HuH-7.5 (cell line): ENCODE measurements around the gene TMEM119.

Source experiments
- DNase-seq: peaks from one replicate; pipeline ENCODE4 v3.0.0; 2011; ENCODE audit warnings: low spot score

Gene TMEM119

DNA sequence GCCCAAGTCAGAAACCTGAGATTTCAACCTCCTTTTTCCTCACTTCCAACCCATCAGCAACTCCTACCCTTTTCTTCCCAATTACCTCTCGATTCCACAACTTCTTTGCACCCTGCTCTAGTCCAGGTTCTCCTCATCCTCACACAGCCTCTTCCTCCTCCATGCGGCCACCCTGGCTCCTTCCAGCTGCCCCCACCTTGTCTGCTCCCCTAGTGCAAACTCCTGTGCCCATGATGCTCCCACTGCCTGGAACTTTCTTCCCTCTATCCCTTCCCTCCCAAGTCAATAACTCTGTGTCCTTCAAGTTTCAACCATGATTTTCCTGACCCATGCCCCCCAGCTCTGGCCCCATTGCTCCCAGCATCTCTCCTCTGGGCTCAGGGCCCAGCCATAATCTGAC lies 18.5 kb upstream of the TMEM119 start:
- DNase-seq = no peak

DNA sequence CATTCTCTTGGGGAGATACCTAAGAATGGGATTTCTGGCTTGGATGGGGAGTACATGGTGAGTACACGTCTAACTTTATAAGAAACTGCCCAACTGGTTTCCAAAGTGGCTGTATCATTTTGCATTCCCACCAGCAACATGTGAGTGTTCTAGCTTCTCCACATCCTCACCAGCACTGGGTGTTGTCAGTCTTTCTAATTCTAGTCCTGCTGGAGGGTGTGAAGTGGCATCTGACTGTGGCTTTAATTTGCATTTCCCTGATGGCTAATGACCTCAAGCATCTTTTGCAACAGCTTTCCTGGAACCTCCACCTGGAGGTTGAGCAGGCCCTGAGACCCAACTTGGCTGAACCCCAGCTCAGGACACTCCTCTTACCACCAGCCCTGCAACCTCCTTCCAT lies 18.0 kb upstream of the TMEM119 start:
- no peak for DNase-seq

GRCh38 chr12:108614639-108615038 lies 16.8 kb upstream of the TMEM119 start:
- DNase-seq = no peak

DNA sequence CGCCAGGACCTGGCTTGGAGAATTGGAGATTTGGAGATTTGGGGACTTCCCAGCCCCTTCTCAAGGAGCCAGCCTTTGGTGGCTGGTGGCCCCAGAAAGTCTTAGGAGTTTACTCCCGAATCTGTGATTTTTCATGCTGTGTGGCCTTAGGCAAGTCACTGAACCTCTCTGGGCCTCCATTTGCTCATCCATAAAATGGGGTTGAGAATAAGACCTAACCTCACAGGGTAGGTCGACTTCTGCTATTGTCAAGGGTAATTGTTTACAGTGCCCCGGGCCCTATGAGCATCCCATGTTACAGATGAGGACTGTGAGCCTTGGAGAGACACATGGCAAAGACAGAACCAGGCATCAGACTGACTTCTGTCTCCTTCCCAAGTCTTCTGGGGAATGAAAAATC lies 16.2 kb upstream of the TMEM119 start:
- no peak for DNase-seq

- DNase-seq = no peak
These were observed 15.7 kb upstream of the TMEM119 start for GRCh38 chr12:108613548-108613947.

GRCh38 chr12:108612788-108613282 lies 15.0 kb upstream of the TMEM119 start:
- DNase-seq = no peak

DNA sequence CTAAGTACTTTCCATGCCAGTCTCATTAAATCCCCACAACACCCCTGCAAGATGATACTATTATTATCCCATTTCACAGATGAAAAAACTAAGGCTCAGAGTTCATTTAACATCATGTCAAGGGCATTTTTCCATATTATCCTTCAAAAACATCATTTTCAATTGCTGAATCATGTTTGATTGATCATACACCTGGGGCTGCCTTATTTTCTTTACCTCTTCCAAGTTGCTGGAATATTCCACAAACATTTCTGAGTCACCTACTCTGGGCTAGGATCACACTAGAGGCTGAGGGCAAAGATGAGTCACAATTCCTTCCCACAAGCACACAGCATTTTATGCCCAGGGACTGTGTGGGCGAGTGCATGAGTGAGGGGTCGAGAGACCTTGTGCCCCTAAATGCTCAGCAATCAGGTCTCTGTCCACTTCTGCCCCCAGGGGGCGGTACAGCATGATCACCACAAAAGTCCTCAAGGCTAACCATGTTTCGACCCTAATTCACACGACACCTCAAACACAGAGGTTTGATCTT lies 14.1 kb upstream of the TMEM119 start:
- no peak for DNase-seq

DNA sequence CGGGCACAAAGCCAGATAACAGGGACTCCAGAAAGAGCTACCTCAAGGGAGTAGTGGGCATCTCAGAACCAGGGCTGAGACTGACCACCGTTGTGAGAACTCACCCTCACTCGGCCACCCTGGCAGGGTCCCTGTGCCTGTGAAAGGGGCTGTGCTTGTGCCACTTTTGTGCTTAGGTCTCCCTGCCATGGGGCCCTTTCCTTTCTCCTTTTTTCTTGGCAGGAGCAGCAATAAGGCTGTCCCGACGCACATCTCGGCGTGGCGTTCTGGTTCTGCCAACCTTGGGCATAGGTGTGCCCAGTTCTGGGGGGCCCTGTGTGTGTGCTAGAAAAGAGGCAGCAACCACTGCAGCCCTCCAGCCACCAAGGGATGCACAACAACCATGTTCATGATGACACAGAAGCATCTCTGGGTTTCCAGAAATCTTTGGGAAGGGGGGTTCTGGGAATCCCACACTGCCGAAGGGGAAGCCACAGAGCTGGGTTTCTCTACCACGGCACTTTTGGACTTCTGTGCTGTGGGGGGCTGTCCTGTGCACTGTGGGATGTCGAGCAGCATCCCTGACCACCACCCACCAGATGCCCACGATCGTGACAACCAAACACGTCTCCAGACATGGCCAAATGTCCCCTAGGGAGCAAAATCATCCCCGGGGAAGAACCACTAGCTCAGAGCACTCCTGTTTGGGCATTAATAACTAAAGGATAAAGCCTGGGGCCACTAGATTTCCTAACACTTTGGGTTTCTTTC lies 13.1 kb upstream of the TMEM119 start:
- no peak for DNase-seq

GRCh38 chr12:108610336-108610815 lies 12.5 kb upstream of the TMEM119 start:
- no peak for DNase-seq

GRCh38 chr12:108609537-108610335 lies 11.9 kb upstream of the TMEM119 start:
- DNase-seq = no peak

DNA sequence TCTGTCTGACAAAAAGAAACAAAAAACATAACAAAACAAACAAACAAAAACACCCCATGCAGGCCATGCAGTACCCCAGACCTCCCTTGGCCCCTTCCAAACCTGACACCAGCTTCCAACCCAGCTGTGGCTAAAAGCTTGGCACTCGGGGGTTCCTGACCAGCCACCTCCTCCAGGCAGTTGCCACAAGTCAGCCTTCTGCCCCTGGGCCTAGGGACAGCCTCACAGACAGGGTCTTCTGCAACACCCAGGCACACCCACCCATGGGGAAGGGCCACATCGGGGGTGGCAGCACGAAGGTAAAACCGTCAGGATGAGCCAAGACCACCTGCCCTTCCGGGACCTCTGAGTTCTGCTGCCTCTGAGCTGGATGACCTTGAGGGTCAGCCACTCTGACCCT lies 10.7 kb upstream of the TMEM119 start:
- no peak for DNase-seq

GRCh38 chr12:108607981-108608600 lies 10.2 kb upstream of the TMEM119 start:
- no peak for DNase-seq

- no peak for DNase-seq
These were observed 8.6 kb upstream of the TMEM119 start for GRCh38 chr12:108606492-108606891.

DNA sequence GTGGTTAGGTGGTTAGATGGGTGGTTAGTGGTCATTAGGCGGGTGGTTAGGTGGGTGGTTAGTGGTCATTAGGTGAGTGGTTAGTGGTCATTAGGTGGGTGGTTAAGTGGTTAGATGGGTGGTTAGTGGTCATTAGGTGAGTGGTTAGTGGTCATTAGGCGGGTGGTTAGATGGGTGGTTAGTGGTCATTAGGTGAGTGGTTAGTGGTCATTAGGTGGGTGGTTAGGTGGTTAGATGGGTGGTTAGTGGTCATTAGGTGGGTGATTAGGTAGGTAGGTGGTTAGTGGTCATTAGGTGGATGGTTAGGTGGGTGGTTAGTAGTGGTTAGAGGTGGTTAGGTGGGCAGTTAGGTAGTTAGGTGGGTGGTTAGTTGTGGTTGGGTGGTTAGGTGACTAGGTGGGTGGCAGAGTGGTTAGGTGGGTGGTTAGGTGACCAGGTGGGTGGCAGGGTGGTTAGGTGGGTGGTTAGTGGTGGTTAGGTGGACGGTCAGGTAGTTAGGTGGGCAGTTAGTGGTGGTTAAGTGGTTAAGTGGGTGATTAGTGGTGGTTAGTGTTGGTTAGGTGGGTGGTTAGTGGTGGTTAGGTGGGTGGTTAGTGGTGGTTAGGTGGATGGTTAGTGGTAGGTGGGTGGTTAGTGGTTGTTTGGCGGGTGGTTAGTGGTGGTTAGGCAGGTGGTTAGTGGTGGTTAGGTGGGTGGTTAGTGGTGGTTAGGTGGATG lies 8.0 kb upstream of the TMEM119 start:
- DNase-seq = no peak

DNA sequence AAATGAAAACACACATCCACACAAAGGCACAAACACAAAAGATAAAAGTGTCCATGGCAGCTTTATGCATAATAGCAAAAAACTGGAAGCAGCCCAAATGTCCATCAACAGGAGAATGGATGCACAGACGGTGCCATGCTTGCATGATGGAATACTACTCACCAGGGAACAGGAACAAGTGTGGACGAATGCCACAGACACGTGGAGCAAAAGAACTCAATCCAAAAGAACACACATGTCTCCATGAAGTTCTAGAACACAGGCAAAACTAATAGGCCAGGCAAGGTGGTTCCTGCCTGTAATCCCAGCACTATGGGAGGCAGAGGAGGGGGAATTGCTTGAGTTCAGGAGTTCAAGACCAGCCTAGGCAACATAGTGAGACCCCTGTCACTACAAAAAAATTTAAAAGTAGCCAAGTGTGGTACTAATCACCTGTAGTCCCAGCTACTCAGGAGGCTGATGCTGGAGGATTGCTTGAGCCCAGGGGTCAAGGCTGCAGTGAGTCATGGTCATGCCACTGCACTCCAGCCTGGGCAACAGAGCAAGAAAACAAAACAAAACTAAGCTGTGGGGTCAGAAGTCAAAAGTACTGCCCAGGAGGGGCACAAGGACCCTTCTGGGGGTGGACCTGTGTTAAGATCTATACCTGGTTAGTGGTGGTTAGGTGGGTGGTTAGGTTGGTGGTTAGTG lies 7.3 kb upstream of the TMEM119 start:
- no peak for DNase-seq

- no peak for DNase-seq
These were observed 6.5 kb upstream of the TMEM119 start for GRCh38 chr12:108604208-108604941.

DNA sequence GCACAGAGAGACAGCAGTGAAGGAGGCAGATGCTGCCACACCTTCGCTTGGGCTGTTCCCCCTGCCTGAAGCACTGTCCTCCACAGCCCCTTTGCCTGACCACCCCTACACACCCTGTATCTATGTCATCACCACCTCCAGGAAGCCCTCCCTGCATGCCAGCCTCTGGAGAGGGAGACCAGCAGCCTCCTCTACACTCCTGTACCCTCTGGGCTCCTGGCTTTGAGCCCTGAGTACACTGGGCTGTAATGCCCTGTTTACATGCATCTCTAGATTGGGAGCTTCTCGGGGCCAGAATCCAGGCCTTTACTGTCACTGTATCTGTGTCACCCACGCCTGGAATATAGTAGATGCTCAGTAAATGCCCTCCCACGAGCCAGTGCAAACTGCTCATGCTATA lies 5.9 kb upstream of the TMEM119 start:
- DNase-seq = no peak

GRCh38 chr12:108602976-108603704 lies 5.3 kb upstream of the TMEM119 start:
- no peak for DNase-seq

DNA sequence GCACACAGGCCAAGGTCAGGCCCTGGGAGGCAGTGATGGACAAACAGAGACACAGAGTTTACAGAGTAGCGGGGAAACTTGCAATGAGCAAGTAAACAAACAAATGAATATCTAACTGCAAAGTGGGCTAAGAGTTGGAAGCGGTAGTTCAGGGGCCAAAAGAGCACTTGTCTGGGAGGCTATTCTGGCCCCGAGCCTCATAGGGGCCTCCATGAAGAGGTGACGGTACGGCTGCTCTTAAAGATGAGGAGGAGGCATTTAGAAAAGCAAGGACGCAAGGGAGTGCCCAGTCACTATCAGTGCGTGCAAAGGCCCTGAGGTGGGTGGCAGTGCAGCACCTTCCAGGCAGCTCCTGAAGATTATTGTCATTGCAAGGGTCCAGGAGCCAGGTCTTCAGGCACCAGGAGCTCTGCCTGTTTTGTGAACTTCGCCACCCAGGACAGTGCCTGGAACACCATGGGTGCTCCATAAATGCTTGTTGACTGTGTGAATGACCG lies 4.4 kb upstream of the TMEM119 start:
- no peak for DNase-seq

DNA sequence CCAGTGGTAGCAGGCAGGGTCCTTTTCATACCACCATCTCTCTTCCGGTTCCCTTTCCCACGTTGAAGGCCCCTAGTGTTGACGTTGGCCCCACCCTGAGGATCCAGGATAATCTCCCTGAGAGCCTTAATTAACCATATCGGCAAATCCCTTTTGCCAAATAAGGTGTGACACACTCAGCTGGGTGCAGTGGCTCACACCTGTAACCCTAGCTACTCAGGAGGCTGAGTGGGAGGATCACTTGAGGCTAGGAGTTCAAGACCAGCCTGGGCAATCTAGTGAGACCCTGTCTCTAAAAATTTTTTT lies 2.8 kb upstream of the TMEM119 start:
- no peak for DNase-seq
